Prostate gland (tissue), 2 donors: ENCODE measurements around the gene BASP1. TPM values are rescaled to one million over a fixed set of nuclear protein-coding genes. Genes with fewer than 3 reads are reported as not detected.

ENCODE experiments used
- DNase-seq: peaks from one replicate; pipeline ENCODE4 v3.0.0-alpha.2; 2019; ENCODE audit warnings: low spot score
- H3K27ac ChIP-seq, 2 donors: fragments of 200-600 bp; sonication (generic); 2 replicates each; pipeline ENCODE4 v1.5.1; 2017 to 2019
- H3K27me3 ChIP-seq: fragments of 200-600 bp; sonication (generic); replicated peaks from 2 replicates; pipeline ENCODE4 v1.5.1; 2019; ENCODE audit not compliant: insufficient read depth
- H3K36me3 ChIP-seq, 2 donors: fragments of 200-600 bp; sonication (generic); 1 replicate in 1 of 2; 2 replicates in 1 of 2; pipeline versions ENCODE4 v1.5.1 to v1.8.1; 2017 to 2019
- H3K4me1 ChIP-seq: fragments of 200-600 bp; sonication (generic); replicated peaks from 2 replicates; pipeline ENCODE4 v1.5.1; 2019
- H3K4me3 ChIP-seq, 2 donors: fragments of 200-600 bp; sonication (generic); 2 replicates each; pipeline ENCODE4 v1.5.1; 2017 to 2019
- H3K9me3 ChIP-seq: fragments of 200-600 bp; sonication (generic); 2 replicates; pipeline ENCODE4 v1.5.1; 2017
- POLR2A ChIP-seq: fragments of 450-650 bp; IDR thresholded peaks from one replicate; pipeline ENCODE4 v1.6.1; 2016; ENCODE audit warnings: antibody characterized with exemption, mild to moderate bottlenecking
- POLR2AphosphoS5 ChIP-seq: sonication (generic); formaldehyde crosslinking; IDR thresholded peaks from one replicate; pipeline ENCODE4 v1.6.1; 2017; ENCODE audit warnings: antibody characterized with exemption
- WGBS: methylation state at CpG from one replicate; pipeline ENCODE4 v1.1.5; 2018; 5-methylcytosine and 5-hydroxymethylcytosine counted together
- intact Hi-C: fragments of 100-400 bp; cut with DNase I; formaldehyde crosslinking; loops from one replicate; pipeline ENCODE4 v1.14.2; 2022
- total RNA-seq, 2 donors: library from RNA; depleted of rRNA; stranded (reverse); fragments of >200 nt; gene quantifications; one replicate each; pipeline ENCODE4 v1.1.0, GENCODE V29; 2016
- TF ChIP-seq, protein P1 (sequence below), 4 experiments: fragments of 200-600 bp in 2 of 4; fragments of 450-650 bp in 2 of 4; sonication (generic) in 2 of 4; IDR thresholded peaks; 1 replicate in 3 of 4; 2 replicates in 1 of 4; pipeline ENCODE4 v1.5.1; 2016 to 2019; ENCODE audit warnings: antibody characterized with exemption in 4 of 4, mild to moderate bottlenecking in 2 of 4, moderate library complexity in 2 of 4

The BASP1 gene
- total RNA-seq, 2 donors from 2014 or later = 142 to 346 TPM

DNA sequence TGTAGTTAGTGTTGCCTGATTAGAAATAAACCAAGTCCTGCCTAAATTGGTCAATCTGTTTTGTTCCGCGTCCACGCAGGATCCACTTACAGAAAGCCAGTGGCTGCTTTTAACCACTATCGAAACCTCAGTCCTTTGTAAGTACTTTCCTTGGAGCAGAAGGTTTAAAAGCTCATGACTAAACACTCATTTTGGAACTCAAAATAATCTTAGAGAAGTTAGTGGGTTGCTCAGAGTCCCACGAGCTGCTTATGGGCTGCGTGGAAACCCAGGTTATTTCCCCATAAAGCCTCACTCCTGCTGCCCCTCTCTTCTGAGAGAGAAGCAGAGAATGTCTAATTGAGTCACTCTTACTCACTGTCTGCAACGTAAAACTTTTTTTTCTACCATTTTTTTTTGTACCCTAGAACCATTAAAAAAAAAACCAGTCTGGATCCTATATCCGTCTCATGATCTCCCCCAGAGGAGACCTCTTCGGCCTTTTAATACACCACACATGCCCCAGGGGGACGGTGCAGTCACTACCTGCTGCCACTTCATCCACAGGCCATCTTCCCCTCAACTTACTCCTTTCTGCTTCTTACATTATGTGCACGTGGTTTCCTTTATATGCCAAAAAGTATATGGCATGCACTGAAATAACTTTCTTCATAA lies 7.6 kb downstream of the BASP1 start:
- WGBS = 86% methylated on average over 11 of the region's 11 CpGs
- TF ChIP-seq, protein P1, sequence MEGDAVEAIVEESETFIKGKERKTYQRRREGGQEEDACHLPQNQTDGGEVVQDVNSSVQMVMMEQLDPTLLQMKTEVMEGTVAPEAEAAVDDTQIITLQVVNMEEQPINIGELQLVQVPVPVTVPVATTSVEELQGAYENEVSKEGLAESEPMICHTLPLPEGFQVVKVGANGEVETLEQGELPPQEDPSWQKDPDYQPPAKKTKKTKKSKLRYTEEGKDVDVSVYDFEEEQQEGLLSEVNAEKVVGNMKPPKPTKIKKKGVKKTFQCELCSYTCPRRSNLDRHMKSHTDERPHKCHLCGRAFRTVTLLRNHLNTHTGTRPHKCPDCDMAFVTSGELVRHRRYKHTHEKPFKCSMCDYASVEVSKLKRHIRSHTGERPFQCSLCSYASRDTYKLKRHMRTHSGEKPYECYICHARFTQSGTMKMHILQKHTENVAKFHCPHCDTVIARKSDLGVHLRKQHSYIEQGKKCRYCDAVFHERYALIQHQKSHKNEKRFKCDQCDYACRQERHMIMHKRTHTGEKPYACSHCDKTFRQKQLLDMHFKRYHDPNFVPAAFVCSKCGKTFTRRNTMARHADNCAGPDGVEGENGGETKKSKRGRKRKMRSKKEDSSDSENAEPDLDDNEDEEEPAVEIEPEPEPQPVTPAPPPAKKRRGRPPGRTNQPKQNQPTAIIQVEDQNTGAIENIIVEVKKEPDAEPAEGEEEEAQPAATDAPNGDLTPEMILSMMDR (IDR thresholded peaks at IDR 0.05) = no peak
- TF ChIP-seq POLR2AphosphoS5 (no peak), POLR2A (no peak)
- Histone ChIP-seq H3K36me3 (no peaks in the 10 kb centered on the region), H3K4me1 (no peaks in the 10 kb centered on the region), H3K27me3 (no peaks in the 10 kb centered on the region), H3K27ac (no peak overlapping the region), H3K9me3 (no peaks in the 10 kb centered on the region), H3K4me3 (no peak overlapping the region)
- intact Hi-C loops = no loop called here
- no peak for DNase-seq

GRCh38 chr5:17225520-17225919 lies 8.1 kb downstream of the BASP1 start:
- DNase-seq = no peak
- 90% methylated on average over 9 of the region's 9 CpGs for WGBS
- Histone ChIP-seq H3K9me3 (no peaks in the 10 kb centered on the region), H3K27me3 (no peaks in the 10 kb centered on the region), H3K4me3 (no peak overlapping the region), H3K4me1 (peaks cover under 1% of the 10 kb centered on the region), H3K36me3 (no peaks in the 10 kb centered on the region), H3K27ac (no peak overlapping the region)
- TF ChIP-seq POLR2AphosphoS5 (no peak), POLR2A (no peak)
- TF ChIP-seq, protein P1 (IDR thresholded peaks at IDR 0.05) = no peak
- intact Hi-C loops = no loop called here

- WGBS = 91% methylated on average over 1 of the region's 1 CpG
- no peak overlapping the region for H3K27ac ChIP-seq
Observed at GRCh38 chr5:17227868-17228267, 10.4 kb downstream of the BASP1 start.

DNA sequence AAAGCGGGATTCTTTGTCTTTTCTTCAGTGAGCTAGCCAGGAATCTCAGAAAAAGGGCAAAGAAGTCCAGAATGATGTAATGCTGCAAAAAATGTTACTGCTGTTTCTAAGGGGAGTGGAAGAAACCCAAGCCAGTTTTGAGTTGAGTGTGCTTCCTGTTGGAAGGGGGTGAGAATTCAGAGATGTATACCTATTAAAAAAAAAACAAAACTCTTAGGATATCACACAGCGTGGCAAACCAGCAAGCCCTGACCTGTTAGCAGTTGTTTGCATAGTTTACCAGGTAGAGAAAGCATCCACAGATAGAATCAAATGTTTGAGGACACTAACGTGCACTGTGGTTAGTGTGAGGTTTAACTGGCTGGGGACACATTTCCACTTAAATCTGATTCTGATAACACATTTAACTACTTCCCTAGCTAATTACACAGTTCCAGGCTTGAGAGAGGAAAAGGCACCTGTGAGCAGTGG lies 11.4 kb downstream of the BASP1 start:
- peak overlapping the region; percentile 9 to 20 for H3K27ac ChIP-seq

More at GRCh38 chr5:17227868-17228267, 10.4 kb downstream of the BASP1 start:
- intact Hi-C loops = no loop called here
- TF ChIP-seq POLR2AphosphoS5 (no peak), POLR2A (no peak)
- TF ChIP-seq, protein P1 (IDR thresholded peaks at IDR 0.05) = no peak
- DNase-seq = no peak
- no peaks in the 10 kb centered on the region for H3K36me3 ChIP-seq
- H3K27me3 ChIP-seq = no peaks in the 10 kb centered on the region
- no peaks in the 10 kb centered on the region for H3K9me3 ChIP-seq
- H3K4me1 ChIP-seq = peaks cover 3% of the 10 kb centered on the region
- no peak overlapping the region for H3K4me3 ChIP-seq

GRCh38 chr5:17229313-17229712 lies 11.9 kb downstream of the BASP1 start:
- Histone ChIP-seq H3K9me3 (no peaks in the 10 kb centered on the region), H3K27me3 (no peaks in the 10 kb centered on the region), H3K4me1 (peaks cover 3% of the 10 kb centered on the region), H3K36me3 (no peaks in the 10 kb centered on the region), H3K27ac (peak overlapping the region; percentile 9 to 20), H3K4me3 (no peak overlapping the region)
- 52% methylated on average over 4 of the region's 4 CpGs for WGBS
- no peak for DNase-seq
- no peak for TF ChIP-seq POLR2A
- TF ChIP-seq, protein P1 (IDR thresholded peaks at IDR 0.05) = no peak
- TF ChIP-seq POLR2AphosphoS5 = no peak
- intact Hi-C loops = no loop called here

More for the DNA sequence above, 11.4 kb downstream of the BASP1 start:
- H3K9me3 ChIP-seq = no peaks in the 10 kb centered on the region
- H3K4me3 ChIP-seq = no peak overlapping the region
- no peak for TF ChIP-seq POLR2A
- TF ChIP-seq POLR2AphosphoS5 = peak; percentile 66
- H3K27me3 ChIP-seq = no peaks in the 10 kb centered on the region
- 19% methylated on average over 3 of the region's 3 CpGs for WGBS
- peak; percentile 53 for DNase-seq
- peaks cover 3% of the 10 kb centered on the region for H3K4me1 ChIP-seq
- intact Hi-C loops = no loop called here
- H3K36me3 ChIP-seq = no peaks in the 10 kb centered on the region
